ENCODE data around the gene ALDH1B1. TPM values are rescaled to one million over a fixed set of nuclear protein-coding genes. Genes with fewer than 3 reads are reported as not detected.

Gene ALDH1B1
- total RNA-seq, 1 experiment from 2014 or later = 13.1 TPM

GRCh38 chr9:38363589-38363925, 28.9 kb upstream of the ALDH1B1 start:
- Histone ChIP-seq H3K4me2 (no peak overlapping the region), H3K79me2 (ENCODE audit: low read depth) (no peaks in the 10 kb centered on the region), H3K36me3 (ENCODE audit: low read depth) (no peaks in the 10 kb centered on the region), H4K20me1 (ENCODE audit: insufficient read depth) (no peaks in the 10 kb centered on the region), H3K27me3 (ENCODE audit: insufficient read depth, low read depth) (no peaks in the 10 kb centered on the region), H3K27ac (no peak overlapping the region), H2AFZ (no peak overlapping the region), H3K9me3 (ENCODE audit: insufficient read depth, low read depth) (no peaks in the 10 kb centered on the region), H3K9me2 (ENCODE audit: insufficient read depth) (no peaks in the 10 kb centered on the region), H3K4me1 (replicated peaks; ENCODE audit: insufficient read depth) (no peaks in the 10 kb centered on the region), H3K4me3 (no peak overlapping the region), H3F3A (ENCODE audit: insufficient read depth, low read depth) (no peaks in the 10 kb centered on the region)
- no peak for TF ChIP-seq CTCF (conservative IDR thresholded peaks at IDR 0.05)
- no peak for TF ChIP-seq EZH2 (IDR thresholded peaks at IDR 0.05; ENCODE audit: low read depth)
- DNase-seq = no peak
- BruUV-seq (replicated peaks) = no TSS peak
- CTCF ChIA-PET = no interaction called here
- intact Hi-C loops (cut with micrococcal nuclease; ENCODE audit: unreplicated experiment) = loop anchor here (1.0 to 5.0 kb wide), 8 partner anchors 137 to 616 kb away; partner anchors contain the start of genes SHB and SLC25A51
- POLR2A ChIA-PET (ENCODE audit: unreplicated experiment) = interaction anchor here (0.6 kb wide), 1 partner anchor 30 kb away, joined by 3 read pairs; no protein-coding TSS in a partner anchor

GRCh38 chr9:38367898-38368297, 24.6 kb upstream of the ALDH1B1 start:
- no peaks in the 10 kb centered on the region for H3K36me3 ChIP-seq (ENCODE audit: low read depth)
- no TSS peak for BruUV-seq (replicated peaks)
- 0 out of 2 replicates have a peak, but pooled peaks cover 5% of the 10 kb centered on the region for H3K4me1 ChIP-seq (replicated peaks; ENCODE audit: insufficient read depth)
- H3K9me2 ChIP-seq (ENCODE audit: insufficient read depth) = no peaks in the 10 kb centered on the region
- DNase-seq = no peak
- no peak overlapping the region for H3K4me3 ChIP-seq
- no peak overlapping the region for H2AFZ ChIP-seq
- H3K27ac ChIP-seq = no peak overlapping the region
- CTCF ChIA-PET = interaction anchor here (0.6 kb wide), 1 partner anchor 461 kb away, joined by 3 read pairs; no protein-coding TSS in a partner anchor
- H4K20me1 ChIP-seq (ENCODE audit: insufficient read depth) = no peaks in the 10 kb centered on the region
- TF ChIP-seq EZH2 (IDR thresholded peaks at IDR 0.05; ENCODE audit: low read depth) = no peak
- no peak for TF ChIP-seq CTCF (conservative IDR thresholded peaks at IDR 0.05)
- no peaks in the 10 kb centered on the region for H3K79me2 ChIP-seq (ENCODE audit: low read depth)
- H3K4me2 ChIP-seq = no peak overlapping the region
- H3K9me3 ChIP-seq (ENCODE audit: insufficient read depth, low read depth) = no peaks in the 10 kb centered on the region
- no peaks in the 10 kb centered on the region for H3K27me3 ChIP-seq (ENCODE audit: insufficient read depth, low read depth)
- POLR2A ChIA-PET (ENCODE audit: unreplicated experiment) = no interaction called here
- intact Hi-C loops (cut with micrococcal nuclease; ENCODE audit: unreplicated experiment) = no loop called here
- no peaks in the 10 kb centered on the region for H3F3A ChIP-seq (ENCODE audit: insufficient read depth, low read depth)

GRCh38 chr9:38368731-38369130, 23.8 kb upstream of the ALDH1B1 start:
- Histone ChIP-seq H3K9me3 (ENCODE audit: insufficient read depth, low read depth) (no peaks in the 10 kb centered on the region), H3K4me2 (no peak overlapping the region), H4K20me1 (ENCODE audit: insufficient read depth) (no peaks in the 10 kb centered on the region), H3K79me2 (ENCODE audit: low read depth) (no peaks in the 10 kb centered on the region), H3K27me3 (ENCODE audit: insufficient read depth, low read depth) (no peaks in the 10 kb centered on the region), H3F3A (ENCODE audit: insufficient read depth, low read depth) (no peaks in the 10 kb centered on the region), H3K4me3 (no peak overlapping the region), H3K36me3 (ENCODE audit: low read depth) (no peaks in the 10 kb centered on the region), H3K4me1 (replicated peaks; ENCODE audit: insufficient read depth) (0 out of 2 replicates have a peak, but pooled peaks cover 5% of the 10 kb centered on the region), H3K9me2 (ENCODE audit: insufficient read depth) (no peaks in the 10 kb centered on the region), H3K27ac (no peak overlapping the region), H2AFZ (no peak overlapping the region)
- no TSS peak for BruUV-seq (replicated peaks)
- intact Hi-C loops (cut with micrococcal nuclease; ENCODE audit: unreplicated experiment) = no loop called here
- no peak for DNase-seq
- CTCF ChIA-PET = no interaction called here
- POLR2A ChIA-PET (ENCODE audit: unreplicated experiment) = interaction anchor here (0.7 kb wide), 1 partner anchor 305 kb away, joined by 3 read pairs; no protein-coding TSS in a partner anchor
- TF ChIP-seq CTCF (conservative IDR thresholded peaks at IDR 0.05) (no peak), EZH2 (IDR thresholded peaks at IDR 0.05; ENCODE audit: low read depth) (no peak)
